ENCODE measurements around the gene KIFBP.

DNA sequence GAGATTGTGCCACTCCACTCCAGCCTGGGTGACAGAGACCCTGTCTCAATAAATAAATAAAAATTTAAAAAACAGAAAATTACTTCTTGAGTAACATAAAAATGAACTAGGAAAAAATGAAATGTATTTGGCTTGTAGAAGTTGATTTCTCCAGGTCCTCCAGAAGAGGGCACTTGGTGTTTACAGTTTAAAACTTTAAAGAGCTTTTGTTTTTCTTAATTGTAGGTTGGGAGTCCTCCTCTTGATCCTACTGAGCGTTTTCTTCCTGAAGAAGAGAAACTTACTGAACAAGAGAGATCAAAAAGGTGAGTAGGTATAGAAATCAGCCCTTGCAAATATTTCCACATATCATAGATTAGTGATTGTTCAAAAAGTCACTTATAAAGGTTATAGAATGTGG, 16.2 kb downstream of the KIFBP start:
- TF ChIP-seq JARID2 (CRISPR knock-in tag; IDR thresholded peaks at IDR 0.05; ENCODE audit: insufficient replicate concordance) (no peak), SSRP1 (CRISPR knock-in tag; IDR thresholded peaks at IDR 0.05) (no peak), PTBP1 (IDR thresholded peaks at IDR 0.05; ENCODE audit: low read depth, low read length, poor library complexity, severe bottlenecking) (no peak), MYNN (CRISPR knock-in tag; IDR thresholded peaks at IDR 0.05; ENCODE audit: low read depth) (no peak), EP300 (IDR thresholded peaks at IDR 0.05; ENCODE audit: low read depth in 2 of 2, low read length in 2 of 2) (no peak), EP300 (CRISPR knock-in tag; IDR thresholded peaks at IDR 0.05; ENCODE audit: borderline replicate concordance) (no peak), ZFP36 (IDR thresholded peaks at IDR 0.05; ENCODE audit: borderline replicate concordance, low read depth, low read length, partially characterized antibody) (no peak), POLR2AphosphoS5 (IDR thresholded peaks at IDR 0.05; ENCODE audit: low read depth, low read length) (no peak), ZSCAN20 (CRISPR knock-in tag; IDR thresholded peaks at IDR 0.05; ENCODE audit: borderline replicate concordance) (no peak)
- TF ChIP-seq, protein P1, sequence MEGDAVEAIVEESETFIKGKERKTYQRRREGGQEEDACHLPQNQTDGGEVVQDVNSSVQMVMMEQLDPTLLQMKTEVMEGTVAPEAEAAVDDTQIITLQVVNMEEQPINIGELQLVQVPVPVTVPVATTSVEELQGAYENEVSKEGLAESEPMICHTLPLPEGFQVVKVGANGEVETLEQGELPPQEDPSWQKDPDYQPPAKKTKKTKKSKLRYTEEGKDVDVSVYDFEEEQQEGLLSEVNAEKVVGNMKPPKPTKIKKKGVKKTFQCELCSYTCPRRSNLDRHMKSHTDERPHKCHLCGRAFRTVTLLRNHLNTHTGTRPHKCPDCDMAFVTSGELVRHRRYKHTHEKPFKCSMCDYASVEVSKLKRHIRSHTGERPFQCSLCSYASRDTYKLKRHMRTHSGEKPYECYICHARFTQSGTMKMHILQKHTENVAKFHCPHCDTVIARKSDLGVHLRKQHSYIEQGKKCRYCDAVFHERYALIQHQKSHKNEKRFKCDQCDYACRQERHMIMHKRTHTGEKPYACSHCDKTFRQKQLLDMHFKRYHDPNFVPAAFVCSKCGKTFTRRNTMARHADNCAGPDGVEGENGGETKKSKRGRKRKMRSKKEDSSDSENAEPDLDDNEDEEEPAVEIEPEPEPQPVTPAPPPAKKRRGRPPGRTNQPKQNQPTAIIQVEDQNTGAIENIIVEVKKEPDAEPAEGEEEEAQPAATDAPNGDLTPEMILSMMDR (CRISPR knock-in tag; IDR thresholded peaks at IDR 0.05) = peak; percentile 42
- TF ChIP-seq, protein P2, sequence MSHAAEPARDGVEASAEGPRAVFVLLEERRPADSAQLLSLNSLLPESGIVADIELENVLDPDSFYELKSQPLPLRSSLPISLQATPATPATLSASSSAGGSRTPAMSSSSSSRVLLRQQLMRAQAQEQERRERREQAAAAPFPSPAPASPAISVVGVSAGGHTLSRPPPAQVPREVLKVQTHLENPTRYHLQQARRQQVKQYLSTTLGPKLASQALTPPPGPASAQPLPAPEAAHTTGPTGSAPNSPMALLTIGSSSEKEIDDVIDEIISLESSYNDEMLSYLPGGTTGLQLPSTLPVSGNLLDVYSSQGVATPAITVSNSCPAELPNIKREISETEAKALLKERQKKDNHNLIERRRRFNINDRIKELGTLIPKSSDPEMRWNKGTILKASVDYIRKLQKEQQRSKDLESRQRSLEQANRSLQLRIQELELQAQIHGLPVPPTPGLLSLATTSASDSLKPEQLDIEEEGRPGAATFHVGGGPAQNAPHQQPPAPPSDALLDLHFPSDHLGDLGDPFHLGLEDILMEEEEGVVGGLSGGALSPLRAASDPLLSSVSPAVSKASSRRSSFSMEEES (CRISPR knock-in tag; IDR thresholded peaks at IDR 0.05) = no peak
